NCI-H1417 (cell line): ENCODE data around the gene DYSF.

ENCODE experiments used
- DNase-seq, 3 experiments: peaks; one replicate each; lab custom pipeline; 2025; lab: John Stamatoyannopoulos, UW

The DYSF gene

DNA sequence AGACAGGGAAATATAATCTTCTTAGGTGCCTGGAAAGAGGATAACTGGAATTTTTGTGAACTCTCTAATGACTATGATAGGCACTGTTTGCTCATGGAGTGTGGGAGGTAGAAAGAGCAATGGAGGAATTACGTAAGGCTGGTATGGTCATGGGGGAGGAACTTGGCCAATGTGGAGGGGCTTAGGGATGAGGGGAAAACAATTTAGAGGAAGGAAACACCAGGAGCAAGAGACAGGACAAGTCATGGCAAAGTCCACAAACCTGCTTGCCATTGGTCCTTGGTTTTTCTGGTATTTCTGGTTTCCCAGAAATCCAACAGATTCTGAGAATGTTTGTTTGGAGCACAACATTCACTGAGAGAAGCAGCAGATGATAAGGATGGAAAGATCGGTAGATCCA lies 274.2 kb downstream of the DYSF start:
- DNase-seq: no peak

DNA sequence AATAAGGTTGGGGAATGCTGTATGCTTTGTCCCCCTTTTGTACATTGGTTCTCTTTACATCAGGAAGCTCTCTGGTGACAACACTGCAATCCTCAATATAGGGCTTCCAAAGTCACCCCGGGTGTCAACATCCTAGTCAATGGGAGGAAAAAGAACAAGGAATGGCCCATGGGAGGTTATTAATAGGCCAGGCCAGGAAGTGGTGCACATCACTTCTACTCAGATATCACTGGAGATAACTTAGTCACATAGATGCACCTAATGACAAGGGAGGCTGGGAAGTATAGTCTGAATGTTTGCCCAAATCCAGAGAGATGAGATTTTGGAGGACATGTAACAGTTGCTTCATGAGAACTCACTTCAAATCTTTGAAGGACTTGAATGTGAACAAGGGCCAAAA lies 274.7 kb downstream of the DYSF start:
- DNase-seq: no peak

DNA sequence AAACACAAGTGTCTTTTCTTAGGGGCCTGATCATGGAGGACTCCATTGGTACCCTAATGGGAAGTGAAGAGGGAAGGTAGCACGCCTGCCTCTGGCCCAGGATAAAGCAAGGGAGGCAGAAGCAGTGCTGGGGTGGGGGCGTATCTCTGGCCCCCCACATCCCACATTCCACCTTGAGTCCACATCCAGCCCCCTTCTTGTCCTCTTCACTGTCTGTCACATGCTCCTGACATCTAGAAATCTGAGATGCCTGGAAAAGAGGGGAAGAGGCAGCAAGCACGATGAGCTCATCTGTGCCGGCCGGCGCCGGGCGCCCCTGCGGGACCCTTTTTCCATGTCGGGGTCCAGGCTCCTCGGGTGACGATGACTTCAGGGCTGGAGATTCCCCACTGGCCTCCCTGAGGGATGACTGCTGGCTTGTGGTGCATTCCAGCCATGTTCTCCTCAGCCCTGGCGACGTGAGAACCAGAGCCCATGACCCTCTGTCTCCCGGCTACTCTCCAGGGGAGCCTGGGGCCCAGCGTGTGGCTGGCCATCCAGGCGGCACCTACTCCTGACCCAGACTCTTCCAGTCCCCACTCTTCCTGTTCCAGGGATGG lies 277.5 kb downstream of the DYSF start:
- DNase-seq: no peak

DNA sequence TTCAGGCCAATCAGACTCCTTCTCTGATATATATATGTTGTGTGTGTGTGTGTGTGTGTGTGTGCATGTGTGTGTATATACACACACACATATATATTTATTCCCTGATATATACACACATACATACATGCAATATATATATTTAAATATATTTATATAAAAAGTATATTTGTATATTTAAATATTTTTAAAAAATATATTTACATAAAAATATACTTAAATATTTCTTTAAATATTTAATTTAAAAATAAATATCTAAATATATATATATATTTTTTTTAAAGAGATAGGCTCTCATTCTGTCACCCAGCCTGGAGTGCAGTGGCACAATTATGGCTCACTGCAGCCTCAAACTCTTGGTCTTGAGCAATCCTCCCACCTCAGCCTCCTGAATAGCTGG lies 281.3 kb downstream of the DYSF start:
- no peak for DNase-seq

DNA sequence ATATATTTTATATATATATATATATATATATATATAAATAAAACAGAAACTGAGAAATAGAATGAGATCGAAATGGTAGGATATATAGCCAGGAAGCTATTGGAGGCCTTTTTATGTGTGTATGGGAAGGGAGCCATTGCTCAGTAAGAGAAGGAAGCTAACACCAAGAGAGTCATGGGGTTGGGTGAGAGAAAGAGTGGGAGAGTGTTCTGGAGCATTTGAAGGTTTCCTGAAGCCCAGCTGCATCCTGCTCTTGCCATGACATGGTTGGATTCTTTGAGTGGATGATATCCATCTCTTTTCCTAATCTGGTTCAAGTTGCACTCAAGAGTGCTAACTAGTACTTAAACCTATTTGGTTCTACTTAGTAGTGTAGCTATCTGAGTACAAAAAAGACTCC lies 282.3 kb downstream of the DYSF start:
- peak in 1 of 3 experiments; percentile 22 for DNase-seq
